ENCODE data around the gene INPP4A. TPM values are rescaled to one million over a fixed set of nuclear protein-coding genes. Genes with fewer than 3 reads are reported as not detected.

Gene INPP4A
- total and polyA plus RNA-seq, 10 of the 15 experiments (the other 5 are each of a cell fraction or from before 2014, with no cell fraction given): 4.7 to 62.3 (median 36.9) TPM

DNA sequence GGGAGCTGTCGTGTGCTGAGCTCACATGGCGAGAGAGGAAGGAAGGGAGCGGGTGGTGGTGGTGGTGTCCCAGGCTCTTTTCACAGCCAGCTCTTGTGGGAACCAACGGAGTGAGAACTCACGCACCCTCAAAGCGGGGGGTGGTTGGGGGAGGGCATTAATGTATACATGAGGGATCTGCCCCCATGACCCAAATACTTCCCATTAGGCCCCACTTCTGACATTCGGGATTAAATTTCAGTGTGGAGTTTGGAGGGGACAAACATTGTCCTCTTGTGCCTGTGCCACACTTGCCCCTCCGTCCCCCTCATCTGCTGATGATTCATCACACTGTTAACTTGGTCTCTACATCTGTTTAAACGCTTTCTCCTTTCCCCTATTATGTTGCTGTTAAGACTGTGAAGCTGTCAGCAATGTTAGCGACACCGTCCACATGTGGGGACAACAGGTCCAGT, 22.5 kb downstream of the INPP4A start (continued):
- TF ChIP-seq BCL3 (IDR thresholded peaks at IDR 0.05; ENCODE audit: borderline replicate concordance, insufficient read depth, low read depth, low read length, poor library complexity, severe bottlenecking): no peak
- peak in 1 of 2 experiments; percentile 15; a peak in 1 of 4 replicates for TF ChIP-seq IKZF2 (IDR thresholded peaks at IDR 0.05)
- no peak for TF ChIP-seq NFYA (IDR thresholded peaks at IDR 0.05; ENCODE audit: borderline replicate concordance, low read depth, low read length)
- TF ChIP-seq SREBF2 (IDR thresholded peaks at IDR 0.05; ENCODE audit: low read length): no peak
- no peak for TF ChIP-seq ZBTB40 (IDR thresholded peaks at IDR 0.05; ENCODE audit: borderline replicate concordance)
- 0 out of 2 replicates have a peak, but pooled peaks have one; percentile 66 for TF ChIP-seq PAX5 (IDR thresholded peaks at IDR 0.05; ENCODE audit: borderline replicate concordance, low read depth, low read length)
- TF ChIP-seq HSF1 (IDR thresholded peaks at IDR 0.05; ENCODE audit: low read depth, low read length): no peak
- no peak for TF ChIP-seq SIN3A (IDR thresholded peaks at IDR 0.05; ENCODE audit: low read depth, low read length)
- TF ChIP-seq, protein P1, sequence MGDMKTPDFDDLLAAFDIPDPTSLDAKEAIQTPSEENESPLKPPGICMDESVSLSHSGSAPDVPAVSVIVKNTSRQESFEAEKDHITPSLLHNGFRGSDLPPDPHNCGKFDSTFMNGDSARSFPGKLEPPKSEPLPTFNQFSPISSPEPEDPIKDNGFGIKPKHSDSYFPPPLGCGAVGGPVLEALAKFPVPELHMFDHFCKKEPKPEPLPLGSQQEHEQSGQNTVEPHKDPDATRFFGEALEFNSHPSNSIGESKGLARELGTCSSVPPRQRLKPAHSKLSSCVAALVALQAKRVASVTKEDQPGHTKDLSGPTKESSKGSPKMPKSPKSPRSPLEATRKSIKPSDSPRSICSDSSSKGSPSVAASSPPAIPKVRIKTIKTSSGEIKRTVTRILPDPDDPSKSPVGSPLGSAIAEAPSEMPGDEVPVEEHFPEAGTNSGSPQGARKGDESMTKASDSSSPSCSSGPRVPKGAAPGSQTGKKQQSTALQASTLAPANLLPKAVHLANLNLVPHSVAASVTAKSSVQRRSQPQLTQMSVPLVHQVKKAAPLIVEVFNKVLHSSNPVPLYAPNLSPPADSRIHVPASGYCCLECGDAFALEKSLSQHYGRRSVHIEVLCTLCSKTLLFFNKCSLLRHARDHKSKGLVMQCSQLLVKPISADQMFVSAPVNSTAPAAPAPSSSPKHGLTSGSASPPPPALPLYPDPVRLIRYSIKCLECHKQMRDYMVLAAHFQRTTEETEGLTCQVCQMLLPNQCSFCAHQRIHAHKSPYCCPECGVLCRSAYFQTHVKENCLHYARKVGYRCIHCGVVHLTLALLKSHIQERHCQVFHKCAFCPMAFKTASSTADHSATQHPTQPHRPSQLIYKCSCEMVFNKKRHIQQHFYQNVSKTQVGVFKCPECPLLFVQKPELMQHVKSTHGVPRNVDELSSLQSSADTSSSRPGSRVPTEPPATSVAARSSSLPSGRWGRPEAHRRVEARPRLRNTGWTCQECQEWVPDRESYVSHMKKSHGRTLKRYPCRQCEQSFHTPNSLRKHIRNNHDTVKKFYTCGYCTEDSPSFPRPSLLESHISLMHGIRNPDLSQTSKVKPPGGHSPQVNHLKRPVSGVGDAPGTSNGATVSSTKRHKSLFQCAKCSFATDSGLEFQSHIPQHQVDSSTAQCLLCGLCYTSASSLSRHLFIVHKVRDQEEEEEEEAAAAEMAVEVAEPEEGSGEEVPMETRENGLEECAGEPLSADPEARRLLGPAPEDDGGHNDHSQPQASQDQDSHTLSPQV (IDR thresholded peaks at IDR 0.05): 0 out of 2 replicates have a peak, but pooled peaks have one; percentile 14
- TF ChIP-seq MLLT1 (IDR thresholded peaks at IDR 0.05): peak; percentile 47; the same call in 1 of the 2 replicates
- no peak for TF ChIP-seq USF1 (IDR thresholded peaks at IDR 0.05; ENCODE audit: borderline replicate concordance, extremely low read length, insufficient read depth, low read depth, low read length)
- peak in 1 of 2 experiments; percentile 38; a peak in 1 of 4 replicates for TF ChIP-seq BHLHE40 (IDR thresholded peaks at IDR 0.05; ENCODE audit: borderline replicate concordance in 1 of 2, low read depth in 2 of 2, low read length in 1 of 2)
- no peak for TF ChIP-seq SMAD5 (IDR thresholded peaks at IDR 0.05; ENCODE audit: low read depth)
- peak; percentile 42; the same call in 1 of the 2 replicates for TF ChIP-seq ZBED1 (IDR thresholded peaks at IDR 0.05; ENCODE audit: borderline replicate concordance)

All from GM12878 (cell line).